Kidney (tissue), 14 donors: ENCODE data around the gene HSPA14. TPM values are rescaled to one million over a fixed set of nuclear protein-coding genes. Genes with fewer than 3 reads are reported as not detected.

ENCODE experiments used
- DNase-seq, 5 donors: peaks; one replicate each; pipeline ENCODE4 v3.0.0-alpha.2; 2013 to 2020
- FAIRE-seq: peaks from 2 replicates; lab custom pipeline; 2012; peaks lifted over from hg19 to GRCh38; lab: Jason Lieb, UNC
- H3K27ac ChIP-seq, 2 donors: one replicate each; pipeline ENCODE4 v1.7.0; 2013; ENCODE audit warnings: low read depth in 2 of 2, low read length in 2 of 2, inconsistent platforms in 1 of 2
- H3K27me3 ChIP-seq: one replicate; pipeline ENCODE4 v1.7.1; 2013; ENCODE audit warnings: low read length, inconsistent platforms; ENCODE audit not compliant: control insufficient read depth, insufficient read depth
- H3K36me3 ChIP-seq, 3 donors: one replicate each; pipeline versions ENCODE4 v1.7.0 to v1.7.1; 2013; ENCODE audit warnings: low read length in 3 of 3, control low read depth in 1 of 3, inconsistent platforms in 1 of 3; ENCODE audit not compliant: insufficient read depth in 3 of 3, control insufficient read depth in 2 of 3
- H3K4me1 ChIP-seq, 3 donors: one replicate each; pipeline versions ENCODE4 v1.7.0 to v1.7.1; 2013; ENCODE audit warnings: low read length in 3 of 3, inconsistent platforms in 1 of 3, low read depth in 1 of 3; ENCODE audit not compliant: control insufficient read depth in 2 of 3, insufficient read depth in 2 of 3
- H3K4me3 ChIP-seq, 3 donors: one replicate each; pipeline versions ENCODE4 v1.7.0 to v1.8.1; 2013; ENCODE audit warnings: low read length in 3 of 3, control low read depth in 1 of 3, inconsistent platforms in 1 of 3
- H3K9ac ChIP-seq, 3 donors: one replicate each; pipeline versions ENCODE4 v1.7.0 to v1.7.1; 2013; ENCODE audit warnings: low read length in 3 of 3, control low read depth in 1 of 3, inconsistent platforms in 1 of 3
- H3K9me3 ChIP-seq, 3 donors: one replicate each; pipeline versions ENCODE4 v1.7.0 to v1.7.1; 2013; ENCODE audit warnings: low read length in 3 of 3, control low read depth in 1 of 3, inconsistent platforms in 1 of 3; ENCODE audit not compliant: control insufficient read depth in 2 of 3, insufficient read depth in 1 of 3
- intact Hi-C: fragments of 100-400 bp; cut with DNase I; formaldehyde crosslinking; loops from one replicate; pipeline ENCODE4 v1.11.1; 2022
- polyA plus RNA-seq: library from polyadenylated mRNA; stranded (reverse); fragments of 350-450 nt; fragmentation: Illumina TruSeq; extraction: RNeasy Lipid Tissue Mini Kit (QIAGEN cat#74804); gene quantifications from one replicate; pipeline ENCODE4 v1.2.3, GENCODE V29; 2014; ENCODE audit warnings: low read depth, low replicate concordance; ENCODE audit not compliant: insufficient read depth
- total RNA-seq: library from RNA; stranded (reverse); fragmentation: NEBNext Ultra II Directional; extraction: Animal tissue kit (Norgen Biotek cat#: 25700); gene quantifications from one replicate; pipeline ENCODE4 v1.2.1, GENCODE V29; 2021
- TF ChIP-seq, protein P1 (sequence below): IDR thresholded peaks from 3 replicates; pipeline ENCODE4 v1.5.1; 2012; ENCODE audit warnings: mild to moderate bottlenecking, moderate library complexity, borderline replicate concordance; ENCODE audit not compliant: insufficient read depth; ENCODE audit errors: extremely low read depth
- donor health status: control.
- donor health status: control.
- donor health status: control.
- donor health status: control.
- donor health status: control.
- donor health status: DM: yes; HTN: yes; CAD: no.
- donor health status: Normal renal cell carcinoma (clear cell type).

Gene HSPA14
- total and polyA plus RNA-seq, 2 donors from 2014 or later, result 9.7 to 10.4 TPM

- FAIRE-seq (no peak), DNase-seq (no peak)
- peaks cover 15 to 36% (median 23%) of the 10 kb centered on the region in 3 donors for H3K36me3 ChIP-seq
- H3K4me1 ChIP-seq, result no peaks in the 10 kb centered on the region
- TF ChIP-seq, protein P1, sequence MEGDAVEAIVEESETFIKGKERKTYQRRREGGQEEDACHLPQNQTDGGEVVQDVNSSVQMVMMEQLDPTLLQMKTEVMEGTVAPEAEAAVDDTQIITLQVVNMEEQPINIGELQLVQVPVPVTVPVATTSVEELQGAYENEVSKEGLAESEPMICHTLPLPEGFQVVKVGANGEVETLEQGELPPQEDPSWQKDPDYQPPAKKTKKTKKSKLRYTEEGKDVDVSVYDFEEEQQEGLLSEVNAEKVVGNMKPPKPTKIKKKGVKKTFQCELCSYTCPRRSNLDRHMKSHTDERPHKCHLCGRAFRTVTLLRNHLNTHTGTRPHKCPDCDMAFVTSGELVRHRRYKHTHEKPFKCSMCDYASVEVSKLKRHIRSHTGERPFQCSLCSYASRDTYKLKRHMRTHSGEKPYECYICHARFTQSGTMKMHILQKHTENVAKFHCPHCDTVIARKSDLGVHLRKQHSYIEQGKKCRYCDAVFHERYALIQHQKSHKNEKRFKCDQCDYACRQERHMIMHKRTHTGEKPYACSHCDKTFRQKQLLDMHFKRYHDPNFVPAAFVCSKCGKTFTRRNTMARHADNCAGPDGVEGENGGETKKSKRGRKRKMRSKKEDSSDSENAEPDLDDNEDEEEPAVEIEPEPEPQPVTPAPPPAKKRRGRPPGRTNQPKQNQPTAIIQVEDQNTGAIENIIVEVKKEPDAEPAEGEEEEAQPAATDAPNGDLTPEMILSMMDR, result no peak
- intact Hi-C loops, result no loop called here
- H3K4me3 ChIP-seq, result no peak overlapping the region
- H3K9me3 ChIP-seq, result peaks cover 3 to 23% (median 7%) of the 10 kb centered on the region in 3 donors
- H3K27ac ChIP-seq, result no peak overlapping the region
- no peaks in the 10 kb centered on the region for H3K27me3 ChIP-seq
- no peak overlapping the region for H3K9ac ChIP-seq
Measured at GRCh38 chr10:14917827-14918226, 79.7 kb downstream of the HSPA14 start.

DNA sequence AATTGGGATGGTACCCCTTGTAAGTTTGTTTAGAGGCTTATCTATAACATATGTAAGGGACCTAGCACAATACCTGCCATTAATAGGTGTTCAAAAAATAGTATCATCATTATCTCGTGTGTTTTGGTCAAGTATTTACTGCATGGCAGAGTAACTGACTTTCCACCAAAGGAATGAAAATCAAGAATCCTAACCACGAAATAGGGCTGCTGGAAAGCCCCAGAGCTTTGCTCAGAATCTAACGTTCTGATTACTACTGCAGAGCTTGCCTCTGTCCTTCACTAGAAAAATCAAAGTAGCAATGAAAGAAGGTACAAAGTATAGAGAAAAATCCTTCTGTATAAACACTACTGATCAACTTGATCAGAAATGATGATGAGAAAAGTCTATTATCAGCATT lies 80.9 kb downstream of the HSPA14 start:
- peaks cover 15 to 36% (median 27%) of the 10 kb centered on the region in 3 donors for H3K36me3 ChIP-seq
- no peak overlapping the region for H3K9ac ChIP-seq
- no peak for FAIRE-seq
- H3K9me3 ChIP-seq, result peaks cover 3 to 23% (median 7%) of the 10 kb centered on the region in 3 donors
- no peak overlapping the region for H3K27ac ChIP-seq
- H3K27me3 ChIP-seq, result no peaks in the 10 kb centered on the region
- H3K4me3 ChIP-seq, result no peak overlapping the region
- intact Hi-C loops, result no loop called here
- TF ChIP-seq, protein P1, result no peak
- no peak for DNase-seq
- H3K4me1 ChIP-seq, result no peaks in the 10 kb centered on the region

Other genes with a start within 250 kb of the HSPA14 start
- gene FAM107B, start 63.4 kb upstream of the HSPA14 start, total RNA-seq, result 105 TPM
- gene FAM107B, start 63.4 kb upstream of the HSPA14 start, polyA plus RNA-seq, result 122 TPM
- gene CDNF, start 269 bp upstream of the HSPA14 start, total RNA-seq, result 2.1 TPM
- gene CDNF, start 269 bp upstream of the HSPA14 start, polyA plus RNA-seq, result 2.3 TPM
- gene MSANTD7, start within 50 bp of the HSPA14 start, total RNA-seq, result 9.5 TPM
- gene MSANTD7, start within 50 bp of the HSPA14 start, polyA plus RNA-seq, result 2.8 TPM
- 5.1 TPM for gene SUV39H2, start 40.6 kb downstream of the HSPA14 start, total RNA-seq
- gene SUV39H2, start 40.6 kb downstream of the HSPA14 start, polyA plus RNA-seq, result 3.8 TPM
- 17.0 TPM for gene DCLRE1C, start 115.8 kb downstream of the HSPA14 start, total RNA-seq
- gene DCLRE1C, start 115.8 kb downstream of the HSPA14 start, polyA plus RNA-seq, result 2.0 TPM
- gene MEIG1, start 121.1 kb downstream of the HSPA14 start, total RNA-seq, result not detected
- gene MEIG1, start 121.1 kb downstream of the HSPA14 start, polyA plus RNA-seq, result 1.4 TPM
- gene OLAH, start 205.6 kb downstream of the HSPA14 start, total RNA-seq, result 0.50 TPM
- gene OLAH, start 205.6 kb downstream of the HSPA14 start, polyA plus RNA-seq, result 0.52 TPM